Effector CD8-positive, alpha-beta T cell (primary cell): ENCODE data around the gene EWSR1.
"Not testable (repeated sequence)": the region's sequence is repeated elsewhere in the genome, so short reads cannot be mapped to it uniquely, and the experiment has no call there.

Experiments used
- DNase-seq: peaks from one replicate; lab custom pipeline; 2025; lab: John Stamatoyannopoulos, UW
- total RNA-seq, 4 experiments: gene quantifications; one replicate each; lab custom pipeline; 2026; lab: John Stamatoyannopoulos, UW

Gene EWSR1
- total RNA-seq = 338 to 428 (median 392) reads per million in 4 experiments

GRCh38 chr22:29267858-29268510 is at the start of gene EWSR1, which contains the start of gene RHBDD3:
EWSR1 (plus strand) TSS chr22:29268268; CDS start chr22:29268337, 69 bp downstream.
RHBDD3 (minus strand) TSS chr22:29267981; CDS start chr22:29265626, 2,355 bp downstream.
- DNase-seq = peak; percentile 93

- DNase-seq = no peak
These were observed 49.2 kb upstream of the EWSR1 start for GRCh38 chr22:29218758-29219408.

GRCh38 chr22:29219409-29219782 is 48.7 kb upstream of the EWSR1 start:
- not testable (repeated sequence) for DNase-seq

GRCh38 chr22:29219881-29220670 is 48.0 kb upstream of the EWSR1 start:
- DNase-seq = no peak

GRCh38 chr22:29224121-29224858 is 43.8 kb upstream of the EWSR1 start:
- DNase-seq = no peak

GRCh38 chr22:29224859-29225410 is 43.1 kb upstream of the EWSR1 start:
- DNase-seq = no peak

GRCh38 chr22:29225422-29226090 is 42.5 kb upstream of the EWSR1 start:
- DNase-seq = no peak

GRCh38 chr22:29226351-29226981 is 41.6 kb upstream of the EWSR1 start:
- no peak for DNase-seq

- DNase-seq = no peak
These were observed 36.8 kb upstream of the EWSR1 start for GRCh38 chr22:29230972-29231875.

- DNase-seq = no peak
These were observed 35.8 kb upstream of the EWSR1 start for GRCh38 chr22:29231971-29232959.

- no peak for DNase-seq
These were observed 34.7 kb upstream of the EWSR1 start for GRCh38 chr22:29233277-29233877.

- DNase-seq = not testable (repeated sequence)
These were observed 27.6 kb upstream of the EWSR1 start for GRCh38 chr22:29240481-29240880.

GRCh38 chr22:29243874-29244446 is 24.1 kb upstream of the EWSR1 start:
- DNase-seq = no peak

GRCh38 chr22:29244785-29245625 is 23.1 kb upstream of the EWSR1 start:
- DNase-seq = no peak

GRCh38 chr22:29245626-29246385 is 22.3 kb upstream of the EWSR1 start:
- DNase-seq = peak; percentile 54

GRCh38 chr22:29247891-29248290 is 20.2 kb upstream of the EWSR1 start:
- DNase-seq = not testable (repeated sequence)
